HepG2 (cell line): ENCODE results near the gene ZFAND6. TPM values are rescaled to one million over a fixed set of nuclear protein-coding genes. Genes with fewer than 3 reads are reported as not detected.
A peak's percentile ranks its signal among the peaks of the same experiment; 100 is the strongest.

Source experiments
- ATAC-seq: fragments of 200-7000 bp; cut with Tn5 transposase; 3 replicates; pipeline ENCODE4 v1.9.1; 2020; ENCODE audit warnings: mild to moderate bottlenecking, moderate library complexity
- BruUV-seq: library from RNA; stranded (reverse); fragments of 400-500 nt; replicated peaks from 2 replicates; lab custom pipeline; 2021; lab: Mats Ljungman, UMichigan
- CTCF ChIA-PET: fragments of 300-600 bp; formaldehyde crosslinking; extraction: SDS; loops from one replicate; lab custom pipeline; 2021; ENCODE audit warnings: low total read pairs, inconsistent platforms, low intra/inter-chr PET ratio; lab: Yijun Ruan, JAX
- POLR2A ChIA-PET: fragments of 350-600 bp; sonication (Branson Sonifier 250); formaldehyde crosslinking; loops from one replicate; lab custom pipeline; 2020; ENCODE audit warnings: antibody characterized with exemption, inconsistent platforms; lab: Yijun Ruan, JAX
- DNase-seq: peaks from one replicate; pipeline ENCODE4 v3.0.0-alpha.2; 2015; ENCODE audit warnings: low spot score
- FAIRE-seq: peaks from 3 replicates; lab custom pipeline; 2011; peaks lifted over from hg19 to GRCh38; lab: Jason Lieb, UNC
- H2AFZ ChIP-seq: one replicate; pipeline ENCODE4 v1.6.1; 2011; ENCODE audit warnings: low read length, inconsistent platforms
- H3K27ac ChIP-seq: fragments of 300-600 bp; 3 replicates; pipeline ENCODE4 v1.8.0; 2011; ENCODE audit warnings: mixed run types, mild to moderate bottlenecking, mixed read lengths, low read length, inconsistent platforms; ENCODE audit not compliant: insufficient read depth; ENCODE audit errors: extremely low read length
- H3K27me3 ChIP-seq, 2 experiments: fragments of 200-600 bp in 1 of 2; 2 replicates in 1 of 2; 3 replicates in 1 of 2; pipeline versions ENCODE4 v1.6.0 to v1.8.0; 2011; ENCODE audit warnings: low read length in 2 of 2, mild to moderate bottlenecking in 2 of 2, moderate library complexity in 2 of 2, inconsistent platforms in 1 of 2; ENCODE audit not compliant: insufficient read depth in 2 of 2, control insufficient read depth in 1 of 2
- H3K36me3 ChIP-seq, 2 experiments: fragments of 200-600 bp in 1 of 2; replicated peaks in 1 of 2; 2 replicates in 1 of 2; 3 replicates in 1 of 2; pipeline versions ENCODE4 v1.5.1 to v1.8.0; 2011; ENCODE audit warnings: low read length in 2 of 2, inconsistent platforms in 1 of 2; ENCODE audit not compliant: insufficient read depth in 2 of 2, control insufficient read depth in 1 of 2
- H3K4me1 ChIP-seq: 2 replicates; pipeline ENCODE4 v1.5.1; 2012; ENCODE audit warnings: low read length, inconsistent platforms; ENCODE audit not compliant: insufficient read depth
- H3K4me2 ChIP-seq: 2 replicates; pipeline ENCODE4 v1.6.0; 2011; ENCODE audit warnings: low read depth, low read length, inconsistent platforms
- H3K4me3 ChIP-seq, 3 experiments: fragments of 200-600 bp in 1 of 3; sonication (generic), shearing (Covaris generic) in 1 of 3; replicated peaks in 1 of 3; 2 replicates each; pipeline ENCODE4 v1.5.1; 2011 to 2016; ENCODE audit warnings: low read length in 3 of 3, inconsistent platforms in 2 of 3, low read depth in 2 of 3, mild to moderate bottlenecking in 2 of 3, control low read depth in 1 of 3, mixed read lengths in 1 of 3; ENCODE audit not compliant: insufficient read depth in 1 of 3
- H3K79me2 ChIP-seq: one replicate; pipeline ENCODE4 v1.6.1; 2011; ENCODE audit warnings: low read length, inconsistent platforms; ENCODE audit not compliant: insufficient read depth
- H3K9ac ChIP-seq: 2 replicates; pipeline ENCODE4 v1.6.0; 2011; ENCODE audit warnings: mild to moderate bottlenecking, low read depth, low read length, inconsistent platforms; ENCODE audit not compliant: insufficient read depth
- H3K9me3 ChIP-seq: 2 replicates; pipeline ENCODE4 v1.5.1; 2012; ENCODE audit warnings: mild to moderate bottlenecking, low read length
- H4K20me1 ChIP-seq: 2 replicates; pipeline ENCODE4 v1.6.0; 2011; ENCODE audit warnings: inconsistent platforms, mild to moderate bottlenecking, low read length, moderate library complexity; ENCODE audit not compliant: insufficient read depth
- ARNT2 ChIP-seq: sonication (generic); formaldehyde crosslinking; IDR thresholded peaks from 2 replicates; pipeline ENCODE4 v1.8.0; 2022; ENCODE audit warnings: mild to moderate bottlenecking, low read depth, missing genetic modification reagents, moderate library complexity
- ASH2L ChIP-seq: fragments of 300-600, 200-600 bp; sonication (generic); IDR thresholded peaks from 2 replicates; pipeline ENCODE4 v1.7.0; 2017; ENCODE audit warnings: low read depth, mild to moderate bottlenecking, moderate library complexity, mixed read lengths, low read length; ENCODE audit not compliant: insufficient read length
- BCL3 ChIP-seq: sonication (generic); formaldehyde crosslinking; IDR thresholded peaks from 2 replicates; pipeline ENCODE4 v1.5.1; 2020; ENCODE audit warnings: mild to moderate bottlenecking, missing genetic modification reagents, moderate library complexity
- GABPB1 ChIP-seq: IDR thresholded peaks from 2 replicates; pipeline ENCODE4 v1.6.1; 2016; ENCODE audit warnings: mild to moderate bottlenecking, missing genetic modification reagents, moderate library complexity, missing compliant biosample characterization
- GRHL1 ChIP-seq: sonication (generic); formaldehyde crosslinking; conservative IDR thresholded peaks from 2 replicates; pipeline ENCODE4 v1.8.0; 2022; ENCODE audit warnings: missing genetic modification reagents
- MED8 ChIP-seq: sonication (generic); formaldehyde crosslinking; IDR thresholded peaks from 2 replicates; pipeline ENCODE4 v1.8.1; 2023; ENCODE audit warnings: mild to moderate bottlenecking, missing genetic modification reagents; ENCODE audit not compliant: insufficient replicate concordance
- NONO ChIP-seq, 2 experiments: fragments of 450-650 bp in 1 of 2; sonication (generic) in 1 of 2; formaldehyde crosslinking in 1 of 2; IDR thresholded peaks in 1 of 2; conservative IDR thresholded peaks in 1 of 2; 2 replicates each; pipeline versions ENCODE4 v1.6.1 to v1.8.0; 2017 to 2022; ENCODE audit warnings: mild to moderate bottlenecking in 1 of 2, missing genetic modification reagents in 1 of 2, moderate library complexity in 1 of 2
- SAP130 ChIP-seq: IDR thresholded peaks from 2 replicates; pipeline ENCODE4 v1.6.1; 2016; ENCODE audit warnings: low read depth
- TGIF2 ChIP-seq: IDR thresholded peaks from 2 replicates; pipeline ENCODE4 v1.6.1; 2016; ENCODE audit warnings: control low read depth, missing compliant biosample characterization
- ZBTB7B ChIP-seq: sonication (generic); formaldehyde crosslinking; IDR thresholded peaks from 2 replicates; pipeline ENCODE4 v1.4.0; 2020; ENCODE audit warnings: missing genetic modification reagents
- ZNF260 ChIP-seq: sonication (generic); formaldehyde crosslinking; IDR thresholded peaks from 2 replicates; pipeline ENCODE4 v1.4.0; 2020; ENCODE audit warnings: missing genetic modification reagents, low read depth, mild to moderate bottlenecking, borderline replicate concordance
- ZNF629 ChIP-seq: sonication (generic); formaldehyde crosslinking; conservative IDR thresholded peaks from 2 replicates; pipeline ENCODE4 v1.5.0; 2020; ENCODE audit warnings: missing genetic modification reagents
- ZNF724P ChIP-seq: sonication (generic); formaldehyde crosslinking; IDR thresholded peaks from 2 replicates; pipeline ENCODE4 v1.8.0; 2022; ENCODE audit warnings: missing genetic modification reagents, borderline replicate concordance
- ZNF788 ChIP-seq: sonication (generic); formaldehyde crosslinking; IDR thresholded peaks from 2 replicates; pipeline ENCODE4 v1.5.0; 2020; ENCODE audit warnings: mild to moderate bottlenecking, missing genetic modification reagents, borderline replicate concordance
- WGBS: methylation state at CpG from one replicate; pipeline ENCODE4 v1.1.6; 2017; ENCODE audit warnings: low lambda C conversion rate; 5-methylcytosine and 5-hydroxymethylcytosine counted together
- in situ Hi-C: cut with HindIII; loops from 2 replicates; pipeline ENCODE4 v1.10.0; 2017; ENCODE audit warnings: low pct_unique_long_range_greater_than_20kb; ENCODE audit not compliant: extremely low pct_ligation_motif_present
- intact Hi-C: fragments of 100-400 bp; cut with micrococcal nuclease; formaldehyde crosslinking; loops from one replicate; pipeline ENCODE4 v1.10.0; 2022; ENCODE audit not compliant: unreplicated experiment
- polyA plus RNA-seq, 8 experiments: library from polyadenylated mRNA; depleted of rRNA in 3 of 8; stranded (reverse) in 7 of 8; unstranded in 1 of 8; fragments of >200 nt; fragmentation: Illumina TruSeq in 4 of 8; extraction: Trizol in 4 of 8; gene quantifications; 2 replicates each; pipeline versions ENCODE4 v1.2.1 to v1.2.3, GENCODE V29; 2011 to 2016; ENCODE audit warnings: low read depth in 4 of 8, missing spikeins in 1 of 8, mixed read lengths in 1 of 8; ENCODE audit not compliant: insufficient read depth in 1 of 8
- total RNA-seq, 5 experiments: library from RNA; depleted of rRNA; stranded (reverse); fragments of >200 nt; fragmentation: Illumina TruSeq; extraction: Trizol; gene quantifications; 2 replicates each; pipeline ENCODE4 v1.2.3, GENCODE V29; 2016; ENCODE audit warnings: low read depth in 1 of 5
- TF ChIP-seq, protein P1 (sequence below): sonication (generic); formaldehyde crosslinking; IDR thresholded peaks from 2 replicates; pipeline ENCODE4 v1.8.1; 2023; ENCODE audit warnings: mild to moderate bottlenecking, missing genetic modification reagents, borderline replicate concordance
- TF ChIP-seq, protein P2 (sequence below): sonication (generic); formaldehyde crosslinking; IDR thresholded peaks from 2 replicates; pipeline ENCODE4 v1.5.0; 2020; ENCODE audit warnings: missing genetic modification reagents

ZFAND6 gene
- total and polyA plus RNA-seq, 2 of the 13 experiments (the other 11 are each of a cell fraction or from before 2014, with no cell fraction given): 84.2 to 115 TPM

- WGBS: 1% methylated on average over 26 of the region's 45 CpGs
- BruUV-seq: TSS peak; percentile 69
- Histone ChIP-seq H3K27ac (peak within 1 kb of the TSS; percentile 68), H3K9ac (peak within 1 kb of the TSS; percentile 73), H3K4me3 (peak within 1 kb of the TSS; percentile 78 to 89 (median 88)), H3K9me3 (no peaks in the 10 kb centered on the region), H3K79me2 (peaks cover 24% of the 10 kb centered on the region), H3K27me3 (no peaks in the 10 kb centered on the region; a peak in 1 of 5 replicates), H3K36me3 (no peaks in the 10 kb centered on the region; a peak in 1 of 5 replicates), H3K4me1 (peaks cover 66% of the 10 kb centered on the region), H2AFZ (peak within 1 kb of the TSS; percentile 83), H4K20me1 (no peaks in the 10 kb centered on the region), H3K4me2 (peak within 1 kb of the TSS; percentile 99)
- intact Hi-C loops (loop anchor here (5.0 to 10.0 kb wide), 2 partner anchors 81 to 268 kb away; no protein-coding TSS in a partner anchor), in situ Hi-C loops (loop anchor here (5.0 to 25.0 kb wide), 2 partner anchors 81 to 266 kb away; partner anchors contain the start of gene MTHFS)
- ATAC-seq (peak; percentile 89), DNase-seq (peak; percentile 30), FAIRE-seq (peak; percentile 8)
- POLR2A ChIA-PET: interaction anchor here (0.8 to 3.5 kb wide), 6 partner anchors 9 to 205 kb away, joined by 3 to 24 read pairs (median 4); partner anchors contain the start of gene ZFAND6
- CTCF ChIA-PET: no interaction called here
- TF ChIP-seq TGIF2 (CRISPR knock-in tag): 0 out of 2 replicates have a peak, but pooled peaks have one; percentile 24
- TF ChIP-seq ASH2L: peak; percentile 50
- TF ChIP-seq, protein P1, sequence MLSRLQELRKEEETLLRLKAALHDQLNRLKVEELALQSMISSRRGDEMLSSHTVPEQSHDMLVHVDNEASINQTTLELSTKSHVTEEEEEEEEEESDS (CRISPR knock-in tag): no peak
- TF ChIP-seq ZNF724P (CRISPR knock-in tag): 0 out of 2 replicates have a peak, but pooled peaks have one; percentile 34
- TF ChIP-seq ZNF788 (CRISPR knock-in tag): peak; percentile 63; the same call in 1 of the 2 replicates
- TF ChIP-seq ZBTB7B (CRISPR knock-in tag): peak; percentile 52; the same call in 1 of the 2 replicates
- peak; percentile 81 for TF ChIP-seq ARNT2
- TF ChIP-seq MED8 (CRISPR knock-in tag): peak; percentile 64
- TF ChIP-seq, protein P2, sequence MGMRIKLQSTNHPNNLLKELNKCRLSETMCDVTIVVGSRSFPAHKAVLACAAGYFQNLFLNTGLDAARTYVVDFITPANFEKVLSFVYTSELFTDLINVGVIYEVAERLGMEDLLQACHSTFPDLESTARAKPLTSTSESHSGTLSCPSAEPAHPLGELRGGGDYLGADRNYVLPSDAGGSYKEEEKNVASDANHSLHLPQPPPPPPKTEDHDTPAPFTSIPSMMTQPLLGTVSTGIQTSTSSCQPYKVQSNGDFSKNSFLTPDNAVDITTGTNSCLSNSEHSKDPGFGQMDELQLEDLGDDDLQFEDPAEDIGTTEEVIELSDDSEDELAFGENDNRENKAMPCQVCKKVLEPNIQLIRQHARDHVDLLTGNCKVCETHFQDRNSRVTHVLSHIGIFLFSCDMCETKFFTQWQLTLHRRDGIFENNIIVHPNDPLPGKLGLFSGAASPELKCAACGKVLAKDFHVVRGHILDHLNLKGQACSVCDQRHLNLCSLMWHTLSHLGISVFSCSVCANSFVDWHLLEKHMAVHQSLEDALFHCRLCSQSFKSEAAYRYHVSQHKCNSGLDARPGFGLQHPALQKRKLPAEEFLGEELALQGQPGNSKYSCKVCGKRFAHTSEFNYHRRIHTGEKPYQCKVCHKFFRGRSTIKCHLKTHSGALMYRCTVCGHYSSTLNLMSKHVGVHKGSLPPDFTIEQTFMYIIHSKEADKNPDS (CRISPR knock-in tag): peak; percentile 61; the same call in 1 of the 2 replicates
- TF ChIP-seq GRHL1: no peak
- 0 out of 2 replicates have a peak, but pooled peaks have one; percentile 26 for TF ChIP-seq BCL3 (CRISPR knock-in tag)
- TF ChIP-seq SAP130 (CRISPR knock-in tag): peak; percentile 71
- peak; percentile 67 for TF ChIP-seq GABPB1 (CRISPR knock-in tag)
- TF ChIP-seq ZNF629 (CRISPR knock-in tag): 0 out of 2 replicates have a peak, but pooled peaks have one; percentile 13
- TF ChIP-seq NONO (IDR thresholded peaks at IDR 0.05): no peak
- peak; percentile 67 for TF ChIP-seq NONO (CRISPR knock-in tag; conservative IDR thresholded peaks at IDR 0.05)
- TF ChIP-seq ZNF260 (CRISPR knock-in tag): no peak
Observed at GRCh38 chr15:80152896-80153876, 93.7 kb downstream of the ZFAND6 start, which contains the start of gene FAH. FAH (plus strand) TSS chr15:80152999; CDS start chr15:80153055, 56 bp downstream.
